Fibroblast of skin of left biceps (primary cell): ENCODE results near the gene CHAD.
"Not testable (repeated sequence)": the region's sequence is repeated elsewhere in the genome, so short reads cannot be mapped to it uniquely, and the experiment has no call there.

Experiments used
- DNase-seq, 2 experiments: peaks; one replicate each; pipeline ENCODE4 v3.0.0-alpha.2; 2013; ENCODE audit warnings: low read depth in 2 of 2

Gene CHAD

DNA sequence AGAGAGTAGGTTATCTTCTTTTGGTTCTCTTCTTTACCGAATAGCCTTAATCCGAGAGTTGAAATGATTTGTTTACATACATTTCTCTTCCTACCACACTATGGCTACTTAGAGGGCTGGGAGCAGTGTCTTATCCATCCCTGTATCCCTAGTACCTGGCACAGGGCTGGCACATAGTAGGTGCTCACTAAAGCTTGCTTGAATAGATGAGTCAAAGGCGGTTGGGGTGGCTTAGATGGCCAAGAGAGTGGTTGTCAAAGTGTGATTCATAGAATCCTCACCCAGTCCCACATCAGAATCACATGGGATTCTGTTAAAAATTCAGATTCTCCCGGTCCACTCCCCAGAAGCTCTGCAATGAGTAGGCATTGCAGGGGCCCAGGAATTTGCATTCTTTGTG lies 11.1 kb downstream of the CHAD start:
- DNase-seq = no peak

DNA sequence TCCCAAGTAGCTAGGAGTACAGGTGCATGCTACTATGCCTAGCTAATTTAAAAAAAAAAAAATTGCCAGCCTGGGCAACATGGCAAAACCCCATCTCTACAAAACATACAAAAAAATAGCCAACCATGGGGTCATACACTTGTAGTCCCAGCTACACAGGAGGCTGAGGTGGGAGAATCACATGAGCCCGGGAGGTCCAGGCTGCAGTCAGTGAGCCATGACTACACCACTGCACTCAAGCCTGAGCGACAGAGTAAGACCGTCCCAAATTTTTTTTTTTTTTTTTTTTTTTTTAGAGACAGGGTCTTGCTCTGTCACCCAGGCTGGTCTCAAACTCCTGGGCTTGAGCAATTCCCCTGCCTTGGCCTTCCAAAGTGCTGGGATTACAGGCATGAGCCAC lies 14.8 kb downstream of the CHAD start:
- DNase-seq = no peak

DNA sequence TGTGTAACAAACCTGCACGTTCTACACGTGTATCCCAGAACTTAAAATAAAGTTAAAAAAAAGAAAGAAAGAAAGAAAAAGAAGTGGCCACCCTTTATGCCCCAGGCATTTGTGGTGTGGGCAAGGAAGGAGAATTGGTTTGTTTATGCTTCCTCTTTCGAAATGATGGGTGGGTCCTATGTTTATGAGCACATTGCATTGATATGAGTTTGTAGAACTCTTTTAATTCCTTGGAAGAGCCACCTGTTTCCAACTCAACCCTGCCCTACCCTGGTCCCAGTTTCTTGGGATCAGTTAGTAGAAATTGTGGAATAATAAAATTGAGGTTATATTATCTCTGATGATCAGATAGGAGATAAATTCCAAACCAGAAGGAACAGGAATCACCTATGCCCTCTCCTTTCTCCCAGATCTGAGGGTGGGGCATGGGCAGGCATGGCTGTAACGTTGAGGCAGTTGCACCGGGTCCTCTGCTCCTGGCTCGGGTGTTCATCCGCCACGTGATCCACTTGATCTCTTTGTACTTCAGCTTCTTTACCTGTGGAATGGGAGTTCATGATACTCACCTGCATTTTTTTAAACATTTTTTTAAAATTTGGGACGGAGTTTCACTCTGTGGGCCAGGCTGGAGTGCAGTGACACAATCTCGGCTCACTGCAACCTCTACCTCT lies 15.9 kb downstream of the CHAD start:
- no peak for DNase-seq

DNA sequence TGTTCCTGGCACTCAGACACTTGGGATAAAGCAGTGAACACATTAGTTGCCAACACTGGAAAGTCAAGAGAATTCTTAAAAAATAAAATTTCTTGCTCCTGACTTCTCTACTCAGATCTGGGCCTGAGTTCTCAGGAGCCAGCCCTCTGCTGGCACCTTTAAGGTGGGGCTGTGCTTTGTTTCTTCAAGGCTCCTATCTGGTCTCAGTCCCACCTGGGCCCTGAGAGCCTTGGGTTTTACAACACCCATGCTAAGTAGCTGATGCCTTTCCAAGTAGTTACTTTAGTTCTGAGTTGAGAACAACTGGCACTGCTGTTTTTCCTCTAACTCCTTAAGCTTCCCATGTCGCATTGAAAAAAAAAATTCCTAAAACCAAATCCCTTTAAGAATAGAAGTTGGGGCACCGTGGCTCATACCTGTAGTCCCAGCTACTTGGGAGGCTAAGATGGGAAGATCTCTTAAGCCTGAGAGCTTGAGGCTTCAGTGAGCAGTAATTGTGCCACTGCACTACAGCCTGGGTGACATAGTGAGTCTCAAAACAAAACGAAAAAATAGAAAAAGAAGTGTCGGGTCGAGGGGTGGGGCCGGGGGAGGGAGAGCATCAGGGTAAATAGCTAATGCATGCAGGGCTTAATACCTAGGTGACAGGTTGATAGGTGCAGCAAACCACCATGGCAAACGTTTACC lies 16.6 kb downstream of the CHAD start:
- no peak for DNase-seq

DNA sequence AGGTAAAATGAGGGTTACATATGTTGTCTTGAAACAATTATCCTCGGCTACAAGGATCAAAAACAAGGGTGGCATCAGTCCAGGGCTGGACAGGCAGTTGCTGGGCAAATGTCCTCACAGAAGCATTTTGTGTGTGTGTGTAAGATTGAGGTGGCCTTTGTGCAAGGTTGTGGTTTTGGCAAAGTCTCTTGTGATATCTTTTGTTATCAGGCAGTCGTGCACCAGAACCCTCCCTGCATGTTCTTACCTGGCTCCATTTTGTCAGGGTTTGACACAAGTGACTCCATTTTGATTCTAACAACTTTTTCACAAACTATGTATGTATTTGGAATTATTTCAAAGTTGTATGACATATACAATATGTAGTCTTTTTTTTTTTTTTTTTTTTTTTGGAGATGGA lies 20.0 kb downstream of the CHAD start:
- no peak for DNase-seq

DNA sequence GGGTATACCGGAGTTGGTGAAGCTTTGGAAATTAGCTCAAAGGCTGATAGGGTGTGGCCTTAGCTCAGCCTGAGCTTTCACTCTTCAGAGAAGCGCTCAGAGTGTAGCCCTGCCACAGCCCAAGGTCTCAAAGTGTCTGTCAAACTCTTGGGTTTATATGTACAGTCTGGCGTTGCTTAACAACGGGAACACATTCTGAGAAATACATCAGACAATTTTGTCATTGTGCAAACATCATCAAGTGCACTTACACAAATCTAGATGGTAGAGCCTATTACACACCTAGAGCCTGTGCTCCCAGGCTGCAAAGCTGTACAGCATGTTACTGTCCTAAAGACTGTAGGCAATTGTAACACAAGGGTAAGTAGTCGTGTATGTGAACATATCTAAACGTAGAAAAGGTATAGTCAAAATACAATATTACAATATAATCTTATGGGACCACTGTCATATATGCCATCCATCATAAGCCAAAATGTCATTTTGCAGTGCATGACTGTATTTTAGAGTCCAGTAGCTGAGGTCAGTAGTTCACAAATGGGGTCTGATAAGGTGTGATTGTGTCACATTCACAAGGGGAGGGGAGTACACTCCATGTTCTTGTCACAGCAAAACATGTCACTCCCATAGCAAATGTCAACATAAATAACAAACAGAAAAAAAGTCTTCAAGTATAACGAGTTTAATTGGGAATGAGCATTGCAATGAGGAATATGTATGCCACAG lies 20.6 kb downstream of the CHAD start:
- DNase-seq = no peak

DNA sequence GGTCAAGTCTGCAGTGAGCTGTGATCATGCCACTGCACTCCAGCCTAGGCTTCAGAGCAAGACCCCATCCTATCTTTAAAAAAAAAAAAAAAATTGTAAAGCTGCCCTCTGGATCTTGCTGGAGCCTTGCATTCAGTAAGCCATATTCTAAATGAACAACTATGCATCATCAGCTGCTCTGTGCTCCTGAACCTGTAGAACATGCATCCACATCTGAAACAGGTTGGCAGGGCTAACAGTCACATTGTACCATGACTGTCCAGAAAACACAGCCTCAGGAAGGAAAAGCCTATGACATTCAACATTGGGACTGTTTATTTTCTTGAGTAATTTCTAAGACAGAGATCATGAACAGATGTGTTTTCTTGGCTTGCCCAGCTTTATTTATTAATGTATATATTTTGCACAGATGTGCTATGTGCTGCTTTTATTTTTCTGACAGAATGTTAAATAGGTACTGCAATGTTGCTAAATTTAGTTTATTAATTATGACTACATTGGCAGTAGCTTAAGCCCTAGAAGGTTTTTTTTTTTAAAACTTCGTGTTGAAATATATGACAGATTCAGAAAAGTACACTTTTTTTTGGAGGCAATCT lies 22.9 kb downstream of the CHAD start:
- DNase-seq = no peak

DNA sequence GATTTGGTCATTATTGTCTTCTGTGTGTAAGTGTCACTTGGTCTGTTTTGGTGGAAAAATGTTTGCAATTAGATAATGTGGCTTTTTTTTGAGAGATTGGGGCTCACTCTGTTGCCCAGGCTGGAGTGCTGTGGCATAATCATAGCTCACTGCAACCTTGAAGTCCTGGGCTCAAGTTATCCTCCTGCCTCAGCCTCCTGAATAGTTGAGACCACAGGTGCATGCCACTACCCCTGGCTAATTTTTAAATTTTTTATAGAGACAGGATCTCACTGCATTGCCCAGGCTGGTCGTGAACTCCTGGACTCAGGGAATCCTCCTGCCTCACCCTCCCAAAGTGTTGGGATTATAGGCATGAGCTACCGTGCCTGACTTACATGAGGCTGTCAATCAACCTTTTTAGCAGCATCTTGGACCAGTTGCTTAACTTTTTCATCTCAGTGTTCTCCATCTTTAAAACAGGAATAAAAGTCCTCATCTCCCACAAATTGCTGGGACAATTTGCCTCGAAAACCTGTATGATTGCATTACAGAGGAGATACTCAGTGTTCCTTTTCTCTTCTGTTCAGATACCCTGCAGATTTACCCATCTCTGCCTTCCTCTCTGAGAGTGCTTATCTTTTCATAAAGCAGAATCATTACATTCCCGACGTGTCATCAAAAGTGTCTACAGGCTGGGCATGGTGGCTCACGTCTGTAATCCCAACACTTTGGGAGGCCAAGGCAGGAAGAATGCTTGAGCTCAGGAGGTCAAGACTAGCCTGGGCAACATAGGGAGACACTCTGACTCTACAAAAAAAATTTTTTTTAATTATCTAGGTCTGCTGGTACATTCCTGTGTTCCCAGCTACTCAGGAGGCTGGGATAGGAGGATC lies 23.6 kb downstream of the CHAD start:
- no peak for DNase-seq

DNA sequence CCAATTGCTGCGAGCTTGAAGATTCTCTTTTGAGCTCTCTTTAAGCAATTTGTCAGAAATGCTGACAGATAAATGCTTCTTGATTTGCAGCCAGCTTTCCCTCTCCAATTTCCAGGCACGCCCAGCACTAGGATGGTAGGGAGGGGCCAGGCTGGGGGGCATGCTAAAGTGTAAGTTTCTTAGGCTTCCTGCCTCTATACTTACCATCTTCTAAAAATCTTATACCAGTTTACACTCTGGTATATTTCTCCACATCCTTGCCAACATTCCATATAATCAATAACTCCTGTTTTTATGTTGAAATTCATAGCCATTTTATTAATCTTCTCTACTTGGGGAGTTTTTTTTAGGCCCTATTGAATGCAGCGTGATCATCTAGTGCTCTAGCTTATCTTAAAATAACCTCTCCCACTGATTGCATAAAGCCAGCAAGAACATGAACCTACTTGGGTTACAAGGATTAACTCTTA lies 25.1 kb downstream of the CHAD start:
- no peak for DNase-seq

DNA sequence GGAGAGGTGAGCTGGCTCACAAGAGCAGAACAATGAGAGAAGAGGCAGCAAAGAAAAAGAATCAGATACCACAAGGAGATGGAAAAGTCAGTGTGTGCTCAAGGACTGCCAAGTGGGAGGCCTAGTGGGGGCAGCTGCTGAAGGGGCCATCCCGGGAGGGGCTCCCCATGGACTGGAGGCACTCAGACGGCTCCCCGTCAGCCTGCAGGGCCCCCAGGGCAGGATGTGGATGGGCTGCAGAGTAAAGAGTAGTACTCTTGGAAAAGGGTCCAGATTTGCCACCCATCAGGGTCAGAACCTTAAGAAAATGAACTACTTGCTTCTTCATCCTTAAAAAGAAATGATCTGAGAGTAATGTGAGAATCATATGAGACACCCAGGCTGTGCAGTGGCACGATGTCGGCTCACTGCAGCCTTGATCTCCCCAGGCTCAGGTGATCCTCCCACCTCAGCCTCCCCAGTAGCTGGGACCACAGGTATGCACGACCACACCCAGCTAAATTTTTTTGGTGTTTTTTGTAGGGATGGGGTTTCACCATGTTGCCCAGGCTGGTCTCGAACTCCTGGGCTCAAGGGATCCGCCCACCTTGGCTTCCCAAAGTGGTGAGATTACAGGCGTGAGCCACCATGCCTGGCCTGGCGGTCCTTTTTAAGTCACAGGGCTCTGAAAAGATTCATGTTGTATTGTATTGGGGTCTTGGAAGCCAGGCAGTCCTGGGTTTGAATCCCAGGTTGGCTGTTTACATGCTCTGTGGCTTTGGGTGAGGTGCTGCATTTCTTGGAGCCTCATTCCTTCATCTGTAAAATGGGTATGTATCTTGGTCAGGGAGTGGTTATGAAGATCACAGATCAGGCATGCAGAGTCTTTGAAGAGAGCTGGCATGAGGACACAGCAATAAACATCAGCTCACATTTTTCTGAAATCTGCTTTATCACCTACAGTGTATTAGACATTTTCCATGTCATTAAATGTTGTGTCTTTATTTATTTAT lies 27.5 kb downstream of the CHAD start:
- DNase-seq = no peak

DNA sequence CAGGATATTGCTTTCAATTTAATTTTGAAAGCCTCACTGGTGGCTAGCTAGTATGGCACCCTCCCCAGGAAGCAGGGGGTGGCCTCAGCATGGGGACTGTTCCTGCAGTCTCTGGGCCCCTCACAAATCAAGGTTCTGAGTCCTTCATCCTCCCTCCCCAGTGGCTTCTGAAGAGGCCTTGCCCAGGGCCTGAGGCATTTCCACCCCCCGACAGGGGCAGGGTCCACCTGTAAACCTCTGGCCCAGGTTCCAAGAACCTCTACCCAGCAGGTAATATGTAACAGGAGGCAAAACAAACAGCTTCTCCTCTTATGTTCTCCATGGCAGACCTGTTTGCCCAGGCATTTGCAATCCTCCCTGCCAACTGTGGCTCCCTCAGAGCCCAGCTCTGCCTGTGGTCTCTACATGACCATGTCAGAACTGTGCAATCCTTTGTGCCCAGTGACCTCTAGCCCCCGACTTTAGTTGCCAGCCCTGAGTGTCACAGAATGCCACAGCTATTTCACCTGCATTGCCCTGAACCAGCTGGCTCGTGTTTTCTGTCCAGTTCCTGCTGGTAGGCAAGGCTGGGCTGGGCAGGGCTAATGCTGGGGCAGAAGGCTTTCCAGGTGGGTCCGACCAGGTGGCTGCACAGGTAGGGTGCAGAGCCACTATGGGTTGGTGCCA lies 28.4 kb downstream of the CHAD start:
- no peak for DNase-seq

DNA sequence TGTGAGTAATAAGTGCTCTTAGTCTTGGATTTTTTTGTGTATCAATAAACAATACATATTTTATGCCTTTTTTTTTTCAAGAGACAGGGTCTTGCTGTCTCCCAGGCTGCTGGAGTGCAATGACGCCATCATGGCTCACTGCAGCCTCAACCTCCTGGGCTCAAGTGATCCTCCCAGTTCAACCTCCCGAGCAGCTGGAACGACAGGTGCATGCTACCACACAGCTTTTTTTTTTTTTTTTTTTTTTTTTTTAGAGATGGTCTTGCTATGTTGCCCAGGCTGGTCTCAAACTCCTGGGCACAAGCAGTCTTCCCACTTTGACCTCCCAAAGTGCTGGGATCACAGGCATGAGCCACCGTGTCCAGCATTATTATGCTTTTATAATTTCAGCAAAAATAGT lies 29.7 kb downstream of the CHAD start:
- DNase-seq = no peak

DNA sequence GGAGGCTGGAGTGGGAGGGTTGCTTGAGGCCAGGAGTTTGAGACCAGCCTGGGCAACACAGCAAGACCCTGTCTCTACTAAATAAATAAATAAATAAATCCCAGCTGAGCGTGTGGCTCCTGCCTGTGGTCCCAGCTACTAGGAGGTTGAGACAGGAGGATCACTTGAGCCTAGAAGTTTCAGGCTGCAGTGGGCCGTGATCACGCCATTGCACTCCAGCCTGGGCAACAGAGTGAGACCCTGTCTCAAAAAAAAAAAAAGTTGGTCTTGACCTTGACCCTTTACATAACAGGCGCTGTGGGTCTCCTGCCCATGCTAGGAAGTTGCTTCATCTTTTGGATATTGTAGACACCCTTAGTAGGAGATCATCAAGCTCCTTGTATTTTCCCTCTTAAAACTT lies 31.3 kb downstream of the CHAD start:
- no peak for DNase-seq

DNA sequence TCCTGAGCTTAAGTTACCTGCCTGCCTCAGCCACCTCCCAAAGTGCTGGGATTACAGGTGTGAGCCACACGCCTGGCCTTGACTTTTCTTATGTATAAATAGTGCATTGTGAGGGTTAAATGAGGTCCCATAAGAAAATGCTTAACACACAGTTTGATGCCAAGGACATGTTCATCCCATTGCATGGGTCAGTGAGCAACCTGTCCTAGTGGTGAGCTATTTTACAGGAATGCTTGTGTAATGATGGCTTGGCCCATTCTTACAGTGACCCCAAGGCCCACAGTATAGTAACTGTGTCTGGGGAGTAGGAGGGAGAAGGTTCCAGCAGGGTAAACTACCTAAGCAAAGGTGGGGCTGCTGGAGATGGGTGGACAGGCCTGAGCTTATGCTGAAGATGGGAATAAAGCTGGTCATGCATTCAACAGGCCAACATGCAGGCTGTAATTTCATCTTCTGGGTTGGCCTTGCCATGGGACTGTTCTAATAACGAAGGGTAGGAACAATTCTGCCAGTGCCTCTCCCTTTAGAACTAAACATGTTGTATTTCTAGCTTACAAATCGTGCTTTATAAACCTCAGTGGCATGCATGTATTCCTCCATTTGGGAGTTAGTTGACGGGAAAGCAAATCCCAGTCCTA lies 36.4 kb downstream of the CHAD start:
- no peak for DNase-seq

DNA sequence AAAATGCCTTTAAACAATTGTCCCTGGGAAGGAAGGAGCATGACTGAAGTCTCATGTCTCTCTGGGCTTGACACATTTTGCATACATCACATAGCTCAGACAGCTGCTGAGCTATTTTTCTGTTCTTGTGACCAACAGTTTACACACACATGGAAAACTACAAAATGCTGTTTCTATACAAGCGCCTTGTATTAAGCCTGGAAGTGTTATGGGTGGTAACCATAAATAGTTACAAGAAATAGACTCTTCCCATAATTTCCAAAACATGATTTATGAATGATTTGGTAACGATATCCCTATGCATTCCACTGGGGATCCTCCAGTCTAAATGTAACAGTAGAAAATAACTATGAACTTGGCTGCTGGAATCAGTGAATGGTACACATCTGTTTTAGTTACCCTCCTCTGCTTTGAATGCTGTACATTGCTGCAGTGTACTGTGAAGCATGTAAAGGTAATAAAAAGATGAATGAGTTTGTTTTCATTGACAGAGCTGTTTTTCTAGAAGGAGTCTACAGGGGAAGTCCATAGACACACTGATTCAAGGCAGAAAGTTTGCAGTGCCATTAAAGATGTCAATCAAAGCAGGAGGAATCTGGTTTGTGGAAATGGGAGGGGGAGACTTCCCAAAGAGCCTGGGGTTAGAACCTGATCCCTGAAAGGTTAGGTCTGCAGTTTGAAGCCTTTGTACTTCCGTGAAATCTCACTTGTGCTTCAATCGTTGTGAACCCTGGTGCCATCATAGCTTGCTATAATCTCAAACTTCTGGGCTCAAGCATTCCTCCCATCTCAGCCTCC lies 37.7 kb downstream of the CHAD start:
- no peak for DNase-seq

DNA sequence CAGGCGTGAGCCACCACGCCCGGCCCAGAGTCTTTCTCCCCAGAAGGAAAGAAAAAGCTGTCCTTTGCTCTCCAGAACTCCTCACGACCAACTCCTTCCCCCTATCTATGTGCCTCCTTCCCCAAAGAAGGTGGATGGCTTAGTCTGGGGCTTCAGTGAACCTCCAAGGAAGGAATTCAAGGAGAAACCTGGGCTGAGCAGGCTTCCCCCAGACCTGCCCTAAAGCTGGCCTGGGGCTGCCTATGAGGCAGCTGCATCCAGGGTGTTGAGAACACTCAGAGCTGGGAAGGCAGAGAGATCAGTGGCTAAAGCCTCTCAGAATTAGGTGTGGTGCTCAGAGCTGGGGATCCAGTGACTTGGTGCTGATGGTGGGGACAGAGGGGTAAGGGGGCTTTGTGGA lies 38.9 kb downstream of the CHAD start:
- DNase-seq = no peak

DNA sequence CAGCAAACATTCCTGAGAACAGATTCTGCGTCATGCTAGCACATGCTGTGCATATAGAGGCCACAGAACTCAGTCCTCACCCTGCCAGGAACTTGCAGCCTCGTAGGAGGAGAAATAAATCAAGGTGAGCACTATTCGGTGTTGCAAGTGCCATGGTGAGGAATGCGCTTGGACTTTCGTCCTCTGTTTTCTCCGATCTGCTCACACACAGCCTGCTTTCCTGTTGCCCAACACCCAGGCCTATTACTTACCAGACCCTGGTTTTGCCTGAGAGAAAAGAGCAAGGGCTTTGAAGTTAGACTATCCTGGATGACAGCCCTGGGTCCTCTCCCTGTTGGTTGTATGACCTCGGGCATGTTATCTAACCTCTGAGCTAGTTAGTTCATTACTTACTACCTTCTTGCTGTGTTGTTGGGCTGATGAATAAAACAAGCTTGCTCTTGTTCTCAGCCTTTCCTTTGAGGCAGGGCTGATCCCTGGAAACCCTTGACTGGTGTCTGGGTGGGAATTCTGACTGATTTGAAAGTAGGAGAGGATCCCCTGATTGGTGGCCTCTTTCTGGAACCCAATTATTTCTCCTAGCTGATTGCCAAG lies 39.8 kb downstream of the CHAD start:
- DNase-seq = no peak

DNA sequence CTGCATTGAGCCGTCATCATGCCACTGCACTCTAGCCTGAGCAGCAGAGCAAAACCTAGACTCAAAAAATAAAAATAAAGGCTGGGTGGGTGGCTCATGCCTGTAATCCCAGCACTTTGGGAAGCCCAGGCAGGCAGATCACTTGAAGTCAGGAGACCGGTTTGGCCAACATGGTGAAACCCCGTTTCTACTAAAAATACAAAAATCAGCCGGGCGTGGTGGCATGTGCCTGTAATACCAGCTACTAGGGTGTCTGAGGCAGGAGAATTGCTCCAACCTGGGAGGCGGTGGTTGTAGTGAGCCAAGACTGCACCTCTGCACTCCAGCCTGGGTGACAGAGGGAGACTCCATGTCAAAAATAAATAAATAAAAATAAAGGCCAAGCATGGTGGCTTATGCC lies 40.6 kb downstream of the CHAD start:
- DNase-seq = not testable (repeated sequence)
